Stimulated activated CD8-positive, alpha-beta memory T cell treated with anti-CD3 and anti-CD28 coated beads, Interleukin-12 subunit alpha, Interleukin-12 subunit beta, amount 100 ng/mL, for 1 hour (primary cell): Measurements from ENCODE around the gene CD48.

Experiments used
- DNase-seq: peaks from one replicate; pipeline ENCODE4 v3.0.0-alpha.2; 2020; ENCODE audit warnings: low read depth

Gene CD48

DNA sequence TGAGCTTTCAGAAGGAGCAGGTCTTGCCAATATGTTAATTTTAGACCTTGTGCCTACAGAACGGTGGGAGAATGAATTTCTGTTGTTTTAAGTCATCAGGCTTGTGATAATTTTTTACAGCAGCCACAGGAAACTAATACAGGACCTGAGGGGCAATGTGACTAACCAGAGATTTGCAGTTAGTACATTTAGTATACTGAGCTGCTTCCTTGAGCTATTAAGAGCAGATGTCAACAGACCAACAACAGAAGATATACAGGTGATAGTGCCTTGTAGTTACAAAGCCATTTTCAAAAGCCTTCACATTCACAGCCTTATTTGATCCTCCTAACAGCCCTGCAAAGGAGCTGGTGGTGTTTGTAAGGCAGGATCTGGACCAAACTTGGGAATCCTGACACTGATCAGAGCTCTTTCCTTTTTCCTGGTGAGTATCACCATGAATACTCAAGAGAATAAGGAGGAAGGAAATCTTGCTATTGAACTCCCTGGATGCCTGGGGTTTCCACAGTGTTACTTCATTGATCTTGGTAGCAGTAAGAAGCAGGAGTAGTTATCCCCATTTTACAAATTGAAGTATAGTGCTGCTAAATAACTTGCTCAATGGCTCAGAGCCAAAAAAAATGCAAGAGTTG, 60.1 kb downstream of the CD48 start:
- DNase-seq, result no peak

DNA sequence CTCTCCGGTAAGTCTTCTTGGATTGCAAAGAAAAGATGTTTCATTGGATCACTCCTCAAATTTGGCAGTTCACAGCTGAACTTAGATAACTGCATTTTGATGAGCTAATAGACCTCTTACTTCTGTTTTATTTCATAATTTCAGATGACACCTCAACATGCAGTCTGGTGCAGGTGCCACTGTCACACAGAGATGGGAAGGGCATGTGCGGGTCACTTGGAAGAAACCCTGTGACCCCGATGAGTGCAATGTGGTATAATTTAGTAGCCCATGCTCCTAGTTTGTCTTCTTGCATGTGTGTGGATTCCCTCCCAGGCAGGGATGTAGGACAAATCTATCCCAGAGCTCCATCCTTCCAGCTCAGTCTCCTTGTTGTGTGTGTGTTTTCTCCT, 64.3 kb downstream of the CD48 start:
- no peak for DNase-seq

DNA sequence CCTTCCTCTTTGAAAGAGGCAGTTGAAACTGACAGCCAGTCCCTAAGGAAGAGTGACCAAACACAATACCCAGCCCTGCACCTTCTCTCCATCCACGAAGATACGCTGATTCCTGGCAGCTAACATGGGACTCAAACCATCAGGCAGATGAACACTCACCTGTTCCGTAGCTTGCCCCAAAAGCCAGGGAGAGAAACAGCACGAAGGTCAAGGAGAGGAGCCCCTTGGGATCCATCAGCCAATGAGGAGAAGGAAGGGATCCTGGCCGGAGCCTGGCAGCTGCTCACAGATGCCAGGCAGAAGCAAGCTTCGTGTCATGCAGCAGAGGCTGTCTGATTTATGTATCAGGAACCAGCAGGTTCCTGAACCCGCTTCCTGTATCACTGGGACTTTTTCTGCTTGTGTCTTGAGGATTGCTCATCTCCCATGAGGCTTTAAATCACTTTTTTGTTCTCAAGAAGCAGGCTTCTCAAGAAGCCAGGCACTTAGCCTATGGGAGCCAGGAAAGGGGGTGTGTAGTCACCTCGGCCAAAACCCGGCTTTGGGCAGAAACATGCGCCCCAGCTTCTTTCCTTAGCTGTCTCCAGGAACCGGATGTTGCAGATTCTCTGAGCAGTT, 64.8 kb downstream of the CD48 start, which contains the start of gene SLAMF1:
Gene SLAMF1 (minus strand): TSS at position 334 of the 618 bp plus-strand sequence. CDS start 99 bp downstream, at position 235.
- DNase-seq, result no peak

- no peak for DNase-seq
Measured at GRCh38 chr1:160646180-160646579, 65.4 kb downstream of the CD48 start.

DNA sequence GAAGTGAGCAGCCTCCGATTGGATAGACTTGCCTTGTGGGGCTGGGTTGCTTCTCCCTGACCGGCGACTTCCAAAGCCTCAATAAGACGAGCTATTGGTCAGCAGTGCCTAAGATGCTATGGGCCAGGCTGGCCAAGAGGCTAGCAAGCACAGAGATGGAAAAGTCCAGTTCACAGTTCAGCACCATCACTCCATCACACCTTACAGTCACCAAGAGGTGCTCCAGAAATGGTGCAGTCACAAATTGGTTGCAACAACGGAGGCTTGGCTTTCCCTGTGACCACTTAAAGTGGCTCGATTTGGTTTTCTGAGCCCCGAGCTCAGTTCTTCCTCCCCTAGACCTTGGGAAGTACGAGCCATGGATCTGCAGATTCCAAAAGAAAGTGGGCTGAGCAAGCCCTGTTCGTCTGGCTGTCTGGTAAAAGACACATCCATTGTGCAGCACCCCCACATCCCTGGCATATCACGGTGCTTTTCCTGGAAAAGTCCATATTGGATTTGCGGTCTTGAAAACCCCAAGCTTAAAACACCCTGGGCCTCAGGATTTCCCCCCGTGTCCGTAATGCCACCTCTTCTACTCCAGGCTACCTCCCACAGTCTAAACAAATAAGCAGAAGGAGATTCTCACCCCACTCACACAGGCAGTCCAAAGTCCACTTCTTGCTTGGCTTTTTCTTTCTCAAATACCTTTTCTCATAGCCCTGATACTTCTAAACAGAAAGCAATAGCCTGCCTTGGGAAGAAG, 66.1 kb downstream of the CD48 start:
- DNase-seq, result no peak

GRCh38 chr1:160644399-160644798, 67.2 kb downstream of the CD48 start:
- no peak for DNase-seq

GRCh38 chr1:160643138-160643537, 68.5 kb downstream of the CD48 start:
- DNase-seq, result no peak

DNA sequence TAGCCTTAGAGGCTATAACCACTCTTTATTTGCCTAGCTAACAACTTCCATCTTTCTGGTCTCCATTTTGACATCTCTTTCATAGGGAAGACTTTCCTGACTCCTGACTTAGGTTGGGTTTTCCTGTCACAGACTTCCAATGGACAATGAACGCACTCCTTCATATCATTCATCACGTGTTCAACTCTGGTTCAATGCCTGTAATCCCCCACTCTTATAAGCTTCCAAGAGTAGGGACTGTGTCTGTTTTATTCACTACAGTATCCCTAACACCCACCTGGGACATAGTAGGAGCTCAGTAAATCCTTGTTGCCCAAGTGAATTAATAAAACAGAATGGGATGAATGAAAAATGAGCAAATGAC, 69.4 kb downstream of the CD48 start:
- DNase-seq, result no peak

DNA sequence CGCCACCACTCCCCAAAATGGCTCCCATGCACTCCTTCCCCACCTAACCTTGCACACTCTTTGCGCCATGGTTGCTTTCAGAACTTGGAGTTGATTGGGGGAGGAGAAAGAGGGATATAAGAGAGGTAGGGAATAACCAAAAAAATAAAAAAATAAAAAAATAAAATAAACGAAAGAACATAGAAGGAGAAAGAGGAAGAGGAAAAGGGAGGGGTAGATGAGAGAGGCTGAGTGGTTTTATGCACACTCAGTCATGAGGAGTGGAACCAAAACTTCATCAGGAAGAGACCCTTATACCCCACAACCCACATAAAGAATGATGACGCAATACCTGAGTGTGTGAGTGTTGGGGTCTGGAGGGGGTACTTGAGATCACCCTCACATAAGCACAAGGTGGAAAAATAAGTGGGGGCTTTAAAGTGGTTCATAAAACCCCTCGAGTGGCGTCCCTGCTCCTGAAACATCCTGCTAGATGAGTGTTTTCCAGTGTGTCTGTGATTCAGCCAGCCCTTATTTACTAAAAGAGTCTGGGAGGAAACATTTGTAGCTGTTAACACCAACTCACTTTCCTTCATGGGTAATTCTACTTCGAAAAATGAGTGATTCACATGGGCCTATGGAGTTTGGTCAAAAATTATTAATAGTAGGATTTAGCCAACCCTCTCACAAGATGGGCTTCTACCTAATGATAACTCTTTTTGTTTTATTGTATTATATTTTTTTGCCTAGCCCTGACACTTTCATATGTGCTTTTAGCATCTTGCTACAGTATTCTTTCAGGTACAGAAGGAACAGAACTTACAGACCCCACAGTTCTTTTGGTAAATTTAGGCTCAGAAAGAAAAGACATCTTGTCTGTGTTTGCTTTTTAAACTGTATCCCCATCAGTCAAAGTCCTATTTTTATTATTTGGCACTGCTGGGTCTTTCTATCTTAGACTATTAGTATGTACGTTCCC, 70.0 kb downstream of the CD48 start:
- no peak for DNase-seq

DNA sequence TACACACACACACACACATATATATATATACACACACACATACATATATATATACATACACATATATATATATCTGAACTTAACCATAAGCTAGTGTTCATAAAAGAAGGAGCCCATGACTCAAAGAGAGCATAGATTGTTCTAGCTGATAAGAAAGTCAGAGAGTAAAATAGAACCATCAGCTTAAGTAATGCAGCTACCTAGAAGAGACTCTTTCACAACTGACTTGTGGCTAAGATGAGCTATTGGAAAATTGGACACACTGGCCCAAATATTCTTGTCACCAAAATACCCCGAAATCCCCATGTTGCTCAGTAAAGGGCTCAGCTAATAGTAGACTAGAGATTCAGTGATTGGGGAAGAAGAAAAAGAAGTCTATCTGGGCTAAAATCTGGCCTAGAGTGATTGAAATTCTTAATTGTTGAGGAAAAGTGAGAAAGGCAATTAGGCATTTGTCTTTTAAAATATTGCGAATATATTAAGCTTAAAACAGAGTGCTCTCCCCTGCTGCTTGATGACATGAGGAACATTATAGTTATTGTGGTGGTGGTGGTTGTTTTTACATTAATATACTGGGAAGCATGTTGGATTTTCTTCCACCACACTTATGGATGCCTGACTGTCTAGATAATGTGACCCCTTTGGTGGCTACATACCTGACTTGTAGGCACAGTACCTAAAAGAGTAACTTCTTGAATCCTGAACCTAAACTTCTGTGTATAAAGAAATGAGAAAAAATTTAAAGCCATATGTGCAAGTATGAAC, 71.1 kb downstream of the CD48 start:
- no peak for DNase-seq

GRCh38 chr1:160639652-160640051, 72.0 kb downstream of the CD48 start:
- no peak for DNase-seq

GRCh38 chr1:160638926-160639325, 72.7 kb downstream of the CD48 start:
- no peak for DNase-seq

- DNase-seq, result no peak
Measured at GRCh38 chr1:160638540-160638857, 73.1 kb downstream of the CD48 start.

- no peak for DNase-seq
Measured at GRCh38 chr1:160637821-160638539, 73.6 kb downstream of the CD48 start.

GRCh38 chr1:160637065-160637464, 74.6 kb downstream of the CD48 start:
- DNase-seq, result no peak

DNA sequence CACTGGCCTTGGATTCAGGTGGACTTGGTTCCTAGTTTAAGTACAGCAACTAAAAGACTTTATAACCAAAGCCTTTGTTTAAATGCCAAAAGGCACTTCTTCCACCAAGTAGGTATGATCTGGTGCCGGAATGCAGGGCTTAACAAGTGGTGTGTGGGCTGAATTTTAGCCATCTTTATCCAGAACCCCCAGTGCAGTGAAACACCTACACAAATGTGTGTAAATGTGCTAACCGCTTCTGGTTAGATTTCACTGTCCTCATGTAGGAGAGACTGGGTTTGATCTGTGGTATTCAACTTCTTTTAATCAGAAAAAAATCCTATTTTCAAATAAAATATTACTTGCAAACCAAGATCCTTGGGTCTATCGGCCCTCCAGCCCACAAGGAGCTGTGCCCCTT, 75.1 kb downstream of the CD48 start:
- no peak for DNase-seq

DNA sequence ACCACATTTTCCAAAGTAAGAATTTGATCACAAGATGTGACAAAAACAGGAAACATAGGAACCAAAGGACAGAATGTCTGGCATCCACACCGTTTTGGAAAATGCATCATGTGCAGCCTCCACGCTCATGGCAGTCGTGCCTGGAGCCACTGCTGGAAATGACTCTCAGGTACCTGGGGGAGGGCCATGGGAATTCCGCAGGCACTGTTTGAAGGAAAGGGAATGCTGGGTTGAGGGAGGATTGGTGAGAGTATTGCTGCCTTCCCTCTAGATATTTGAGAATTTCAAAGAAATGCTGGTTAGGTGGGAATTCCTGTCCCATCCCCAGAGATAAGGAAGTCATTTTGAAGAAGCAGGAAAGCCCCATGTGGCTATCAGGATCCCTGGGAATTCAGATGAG, 75.5 kb downstream of the CD48 start:
- no peak for DNase-seq

GRCh38 chr1:160634543-160635491, 76.8 kb downstream of the CD48 start:
- no peak for DNase-seq

DNA sequence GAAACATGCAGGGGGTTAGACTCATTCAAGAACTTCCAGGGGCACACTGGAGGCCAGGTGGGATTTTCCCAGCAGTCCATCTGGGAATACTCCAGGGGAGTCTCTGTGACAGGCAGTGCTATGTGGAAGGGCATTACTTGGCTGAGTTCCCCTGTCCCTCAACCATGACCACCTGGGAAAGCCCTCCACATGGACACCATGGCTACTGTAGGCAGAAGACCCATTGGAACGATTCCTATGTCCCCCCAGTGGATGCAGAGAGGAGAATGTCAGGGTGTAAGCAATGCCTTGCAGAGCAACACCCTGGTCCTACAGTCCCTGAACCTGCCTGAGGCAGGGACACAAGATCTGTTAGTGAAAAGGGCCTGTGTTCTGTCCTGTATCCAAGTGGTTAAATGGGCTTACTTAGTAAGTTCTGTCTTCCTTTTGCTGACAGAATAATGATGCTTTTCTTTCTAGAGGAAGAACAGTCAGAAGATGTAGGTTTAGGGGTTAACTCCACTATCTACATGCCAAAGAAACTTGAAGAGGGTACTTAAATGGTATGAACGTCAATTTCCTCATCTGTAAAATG, 78.2 kb downstream of the CD48 start:
- no peak for DNase-seq
